NCI-H510A treated with DMSO at 0.1 percent for 48 hours (cell line): ENCODE measurements around the gene S100A1.
A peak's percentile ranks its signal among the peaks of the same experiment; 100 is the strongest.
"Not testable (repeated sequence)": the region's sequence is repeated elsewhere in the genome, so short reads cannot be mapped to it uniquely, and the experiment has no call there.

ENCODE experiments used
- DNase-seq: peaks from one replicate; lab custom pipeline; 2025; lab: John Stamatoyannopoulos, UW

Gene S100A1

DNA sequence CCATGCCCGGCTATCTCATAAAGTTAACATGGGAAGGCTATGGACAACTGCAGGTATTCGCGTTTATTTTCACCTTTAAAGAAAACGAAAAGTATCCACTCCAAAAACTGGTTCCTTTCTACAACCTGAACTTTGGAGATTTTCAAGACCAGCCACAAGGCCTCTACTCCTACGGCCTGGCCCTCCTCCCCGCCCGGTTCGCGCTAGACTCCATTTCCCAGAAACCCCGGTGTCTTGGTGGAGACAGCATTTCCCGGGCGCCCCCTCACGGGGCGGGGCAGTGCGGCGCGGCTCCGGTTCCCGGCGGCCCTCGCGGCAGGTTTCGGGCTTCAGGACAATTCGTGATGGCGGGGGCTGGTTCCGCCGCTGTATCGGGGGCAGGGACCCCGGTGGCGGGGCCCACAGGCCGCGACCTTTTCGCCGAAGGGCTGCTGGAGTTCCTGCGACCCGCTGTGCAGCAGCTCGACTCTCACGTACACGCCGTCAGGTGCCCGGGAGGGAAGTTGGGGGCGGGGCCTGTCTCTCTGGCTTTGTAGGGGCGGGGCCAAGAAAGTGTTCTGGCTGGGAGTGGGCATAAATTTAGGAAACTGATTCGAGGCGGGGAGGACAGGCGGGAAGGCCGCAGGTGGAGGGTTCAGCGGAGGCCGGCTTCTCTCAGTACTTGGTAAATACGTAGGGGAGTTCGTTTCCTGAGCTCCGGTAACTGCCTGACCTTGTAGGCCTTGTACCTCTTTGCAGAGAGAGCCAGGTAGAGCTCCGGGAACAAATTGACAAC is 30.4 kb downstream of the S100A1 start, which contains the start of gene SNAPIN:
TSS of gene SNAPIN (plus strand) at position 304 of the 775 bp plus-strand sequence. CDS start at position 345, 41 bp downstream.
- DNase-seq, result peak; percentile 89

DNA sequence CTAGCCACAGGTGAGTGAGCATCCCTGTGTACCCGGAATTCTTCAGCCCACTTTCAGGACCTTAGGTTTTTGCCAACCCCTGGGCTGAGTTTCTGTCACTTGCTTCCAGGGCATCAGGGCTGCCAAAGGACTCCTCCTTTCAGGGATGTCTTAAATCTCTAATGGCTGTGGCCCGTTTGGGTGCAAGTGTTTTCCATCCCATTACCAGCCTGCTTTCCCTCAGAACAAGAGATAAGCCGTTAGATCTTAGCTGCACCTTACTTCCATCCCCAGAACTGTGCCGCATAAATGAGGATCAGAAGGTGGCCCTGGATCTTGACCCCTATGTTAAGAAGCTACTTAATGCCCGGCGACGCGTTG is 30.9 kb downstream of the S100A1 start:
- no peak for DNase-seq

DNA sequence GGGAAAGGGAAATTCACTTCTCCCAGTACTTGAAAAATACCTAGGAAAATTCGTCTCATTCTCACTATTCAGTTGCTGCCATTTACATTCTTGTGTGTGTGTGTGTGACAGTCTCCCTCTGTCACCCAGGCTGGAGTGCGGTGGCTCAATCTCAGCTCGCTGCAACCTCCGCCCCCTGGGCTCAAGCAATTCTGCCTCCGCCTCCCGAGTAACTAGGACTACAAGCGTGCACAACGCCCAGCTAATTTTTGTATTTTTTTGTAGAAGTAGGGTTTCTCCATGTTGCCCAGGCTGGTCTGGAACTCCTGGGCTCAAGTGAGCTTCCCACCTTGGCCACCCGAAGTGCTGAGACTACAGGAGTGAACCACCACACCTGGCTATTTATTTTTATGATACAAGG is 31.4 kb downstream of the S100A1 start:
- no peak for DNase-seq

DNA sequence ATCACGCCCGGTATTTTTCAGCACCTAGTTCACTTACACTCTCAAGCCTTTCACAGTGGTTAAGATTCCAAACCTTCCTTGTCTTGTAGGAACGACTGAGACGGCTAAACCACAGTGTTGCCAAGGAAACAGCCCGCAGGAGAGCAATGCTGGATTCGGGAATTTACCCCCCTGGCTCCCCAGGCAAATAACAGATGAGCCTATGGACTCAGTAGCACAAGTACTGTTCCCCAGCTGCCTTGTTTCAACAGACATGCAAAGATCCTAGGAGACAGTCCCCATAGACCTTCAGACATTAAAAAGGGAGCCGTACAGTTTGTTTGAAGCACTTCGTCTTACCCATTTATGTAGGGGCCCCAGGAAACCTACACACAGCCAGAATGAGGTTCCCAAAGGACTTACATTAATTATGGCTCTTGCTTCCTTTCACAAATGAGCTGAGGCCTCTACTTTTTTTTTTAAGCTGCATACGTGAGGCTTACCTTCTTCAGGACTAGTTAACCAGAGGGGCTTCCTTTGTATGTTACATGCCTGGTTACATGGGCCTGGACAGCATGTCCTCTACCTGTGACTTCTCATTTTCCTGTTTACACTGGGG is 33.0 kb downstream of the S100A1 start:
- no peak for DNase-seq

DNA sequence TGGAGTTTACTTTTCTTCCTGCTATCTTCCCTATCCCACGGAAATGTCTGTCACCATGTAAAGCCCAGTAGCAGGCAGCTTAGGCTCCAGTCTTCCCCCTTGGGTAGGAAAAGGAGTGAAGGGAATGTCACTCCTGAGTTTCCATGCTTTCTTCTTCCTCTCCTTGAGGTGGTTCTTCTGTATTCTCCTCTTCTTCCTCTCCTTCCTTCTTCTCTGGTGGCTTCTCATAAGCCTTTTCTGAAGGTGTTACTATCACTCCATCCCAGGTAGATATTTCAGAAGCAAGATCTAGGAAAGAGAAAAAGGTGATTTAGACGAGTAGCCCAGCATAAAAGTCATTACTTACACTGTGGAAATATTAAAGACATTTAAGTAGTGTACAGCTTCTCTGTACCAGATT is 34.0 kb downstream of the S100A1 start:
- DNase-seq, result no peak

DNA sequence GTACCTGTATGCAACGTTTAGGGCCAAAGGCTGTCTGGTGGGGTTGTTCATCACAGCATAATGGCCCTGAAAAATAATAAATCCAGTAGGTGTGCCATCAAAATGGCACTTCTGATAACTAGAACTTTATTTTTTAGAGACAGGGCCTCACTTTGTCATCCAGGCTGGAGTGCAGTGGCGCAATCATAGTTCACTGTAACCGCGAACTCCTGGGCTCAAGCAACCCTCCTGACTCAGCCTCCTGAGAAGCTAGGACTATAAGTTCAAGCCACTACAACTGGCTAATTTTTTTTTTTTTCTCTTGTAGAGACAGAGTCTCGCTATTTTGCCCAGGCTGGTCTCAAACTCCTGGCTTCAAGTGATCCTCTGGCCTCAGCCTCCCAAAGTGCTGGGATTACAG is 35.0 kb downstream of the S100A1 start:
- no peak for DNase-seq

DNA sequence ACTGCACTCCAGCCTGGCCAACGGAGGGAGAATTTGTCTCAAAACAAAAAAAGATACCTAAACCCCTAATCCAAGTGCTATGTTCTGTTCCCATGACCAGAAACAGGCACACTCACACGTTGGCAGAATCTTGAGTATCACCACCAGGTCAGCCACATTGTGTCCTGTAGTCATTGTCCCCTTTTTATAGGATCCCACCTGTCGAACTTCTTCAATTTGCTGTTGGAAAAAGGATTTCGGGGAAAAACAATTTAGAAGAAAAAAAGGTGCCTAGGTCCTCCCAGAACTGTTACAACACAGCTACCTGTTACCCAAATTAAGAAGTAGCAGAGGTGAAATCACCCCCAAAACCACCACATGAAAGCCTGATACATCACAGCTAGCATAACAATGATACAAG is 39.2 kb downstream of the S100A1 start:
- DNase-seq, result no peak

DNA sequence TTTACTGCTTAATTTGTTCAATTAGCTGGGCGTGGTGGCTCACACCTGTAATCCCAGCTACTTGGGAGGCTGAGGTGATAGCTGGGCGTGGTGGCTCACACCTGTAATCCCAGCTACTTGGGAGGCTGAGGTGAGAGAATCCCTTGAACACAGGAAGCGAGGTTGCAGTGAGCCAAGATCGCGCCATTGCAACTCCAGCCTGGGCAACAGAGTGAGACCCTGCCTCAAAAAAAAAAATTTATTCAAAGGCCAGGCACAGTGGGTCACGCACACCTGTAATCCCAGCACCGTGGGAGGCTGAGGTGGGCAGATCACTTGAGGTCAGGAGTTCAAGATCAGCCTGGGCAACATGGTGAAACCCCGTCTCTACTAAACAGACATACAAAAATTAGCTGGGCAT is 40.4 kb downstream of the S100A1 start:
- not testable (repeated sequence) for DNase-seq

DNA sequence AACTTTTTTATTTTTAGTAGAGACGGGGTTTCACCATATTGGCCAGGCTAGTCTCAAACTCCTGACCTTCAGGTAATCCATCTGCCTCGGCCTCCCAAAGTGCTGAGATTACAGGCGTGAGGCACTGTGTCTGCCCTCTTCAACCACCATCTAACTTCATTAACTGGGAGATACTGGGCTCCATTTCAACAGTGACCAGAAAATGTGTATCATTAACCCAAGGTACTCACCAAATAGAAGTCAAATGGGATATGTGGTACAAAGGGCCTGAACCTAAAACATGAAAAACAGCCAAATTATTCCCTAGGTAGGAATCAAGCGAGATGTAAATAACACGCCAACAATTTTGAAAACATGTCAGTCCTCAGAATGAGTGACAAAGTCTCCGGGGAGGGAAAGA is 41.4 kb downstream of the S100A1 start:
- no peak for DNase-seq

DNA sequence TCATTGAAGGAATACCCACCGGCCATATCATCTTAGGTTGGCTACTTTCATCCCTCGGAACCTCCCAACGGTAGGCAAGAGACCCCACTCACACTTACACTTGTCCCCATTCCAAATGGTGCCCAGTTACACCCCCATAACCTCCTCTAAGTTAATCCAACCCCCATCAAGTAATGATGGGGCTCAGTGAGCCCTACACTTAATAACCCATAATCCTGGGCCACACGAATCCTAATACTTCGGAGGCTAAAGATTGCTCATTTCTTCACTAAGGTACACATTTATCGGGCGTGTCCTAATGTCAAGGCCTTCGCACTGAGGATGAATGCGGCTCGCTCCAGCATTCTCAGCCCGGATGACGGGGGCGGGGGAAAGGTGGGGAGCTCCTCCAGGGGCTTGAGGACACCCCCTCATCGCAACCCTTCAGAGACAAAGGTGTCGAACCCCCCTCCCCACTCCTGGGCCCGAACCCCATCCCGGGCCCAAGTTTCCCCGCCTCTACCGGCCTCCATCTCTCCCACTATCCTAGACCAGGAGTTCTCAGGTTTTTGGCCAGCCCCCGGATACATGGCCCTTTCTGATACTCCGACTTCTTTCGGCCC is 42.1 kb downstream of the S100A1 start:
- no peak for DNase-seq

DNA sequence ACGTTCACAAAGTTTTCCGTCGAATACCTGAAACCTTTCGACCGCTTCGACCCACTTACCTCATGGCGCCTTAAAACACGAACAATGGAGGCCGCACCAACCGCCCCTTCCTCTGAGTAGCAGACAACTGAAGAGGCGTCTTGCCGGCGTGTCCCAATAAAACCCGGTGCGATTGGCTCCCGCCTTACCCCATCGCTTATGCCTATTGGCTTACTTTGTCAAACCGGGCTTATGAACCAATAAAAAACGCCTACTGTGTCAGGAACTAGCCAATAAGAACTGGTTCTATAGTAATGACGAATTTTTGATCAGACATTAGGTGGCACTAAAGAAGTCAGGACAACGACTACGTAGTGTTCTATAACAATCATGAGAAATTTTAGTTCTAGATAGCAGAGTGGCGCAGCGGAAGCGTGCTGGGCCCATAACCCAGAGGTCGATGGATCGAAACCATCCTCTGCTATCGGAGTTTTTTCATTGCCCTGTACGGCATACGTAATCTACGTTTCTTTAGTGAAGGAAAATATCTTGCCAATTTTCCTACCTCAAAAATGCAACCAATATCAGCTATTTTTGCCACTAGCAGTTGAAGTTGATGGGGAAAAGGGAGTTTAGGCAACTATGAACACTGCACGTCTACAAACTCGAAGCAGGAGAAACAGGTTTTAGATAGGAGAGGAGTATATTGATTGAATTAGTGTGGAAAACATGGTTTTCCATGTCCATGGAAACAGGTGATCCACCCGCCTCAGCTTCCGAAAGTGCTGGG is 42.8 kb downstream of the S100A1 start, which contains the start of gene ILF2:
TSS of gene ILF2 (minus strand) at position 135 of the 769 bp plus-strand sequence. CDS start at position 64, 71 bp downstream.
- peak; percentile 97 for DNase-seq

DNA sequence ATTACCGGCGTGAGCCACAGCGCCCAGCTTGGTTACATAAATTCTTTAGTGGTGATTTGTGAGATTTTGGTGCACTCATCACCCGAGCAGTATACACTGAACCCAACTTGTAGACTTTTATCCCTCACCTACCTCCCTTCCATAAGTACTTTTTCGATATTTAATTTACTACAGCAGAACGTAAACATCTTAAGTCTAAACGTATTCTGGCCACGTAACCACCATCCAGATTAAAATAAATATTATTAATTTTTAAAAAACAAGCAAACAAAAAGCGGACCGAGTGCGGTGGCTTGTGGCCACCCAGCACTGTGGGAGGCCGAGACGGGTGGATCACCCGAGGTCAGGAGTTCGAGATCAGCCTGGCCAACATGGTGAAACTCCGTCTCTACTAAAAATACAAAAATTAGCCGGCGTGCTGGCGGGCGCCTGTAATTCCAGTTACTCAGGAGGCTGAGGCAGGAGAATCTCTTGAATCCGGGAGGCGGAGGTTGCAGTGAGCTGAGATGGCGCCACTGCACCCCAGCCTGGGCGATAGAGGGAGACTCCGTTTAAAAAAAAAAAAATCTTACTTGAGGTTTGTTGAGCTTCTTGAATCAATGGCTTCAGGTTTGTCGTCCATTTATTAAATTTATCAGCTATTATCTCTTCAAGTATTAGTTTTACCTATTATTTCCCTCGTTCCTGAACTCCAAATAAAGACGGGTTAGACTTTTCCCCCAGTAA is 43.6 kb downstream of the S100A1 start:
- peak; percentile 82 for DNase-seq

DNA sequence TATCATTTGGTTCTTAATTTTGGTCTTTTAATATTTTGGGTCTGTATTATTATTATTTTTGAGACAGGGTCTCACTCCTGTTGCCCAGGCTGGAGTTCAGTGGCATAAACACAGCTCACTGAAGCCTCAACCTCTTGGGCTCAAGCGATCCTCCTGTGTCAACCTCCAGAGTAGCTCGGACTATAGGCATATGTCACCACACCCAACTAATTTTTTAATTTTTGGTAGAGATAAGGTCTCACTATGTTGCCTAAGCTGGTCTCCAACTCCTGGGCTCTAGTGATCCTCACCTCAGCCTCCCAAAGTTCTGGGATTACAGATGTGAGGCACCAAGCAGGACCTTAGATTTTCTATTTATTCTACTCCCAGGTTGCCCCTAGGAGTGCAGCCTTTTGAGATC is 45.3 kb downstream of the S100A1 start:
- DNase-seq, result no peak

DNA sequence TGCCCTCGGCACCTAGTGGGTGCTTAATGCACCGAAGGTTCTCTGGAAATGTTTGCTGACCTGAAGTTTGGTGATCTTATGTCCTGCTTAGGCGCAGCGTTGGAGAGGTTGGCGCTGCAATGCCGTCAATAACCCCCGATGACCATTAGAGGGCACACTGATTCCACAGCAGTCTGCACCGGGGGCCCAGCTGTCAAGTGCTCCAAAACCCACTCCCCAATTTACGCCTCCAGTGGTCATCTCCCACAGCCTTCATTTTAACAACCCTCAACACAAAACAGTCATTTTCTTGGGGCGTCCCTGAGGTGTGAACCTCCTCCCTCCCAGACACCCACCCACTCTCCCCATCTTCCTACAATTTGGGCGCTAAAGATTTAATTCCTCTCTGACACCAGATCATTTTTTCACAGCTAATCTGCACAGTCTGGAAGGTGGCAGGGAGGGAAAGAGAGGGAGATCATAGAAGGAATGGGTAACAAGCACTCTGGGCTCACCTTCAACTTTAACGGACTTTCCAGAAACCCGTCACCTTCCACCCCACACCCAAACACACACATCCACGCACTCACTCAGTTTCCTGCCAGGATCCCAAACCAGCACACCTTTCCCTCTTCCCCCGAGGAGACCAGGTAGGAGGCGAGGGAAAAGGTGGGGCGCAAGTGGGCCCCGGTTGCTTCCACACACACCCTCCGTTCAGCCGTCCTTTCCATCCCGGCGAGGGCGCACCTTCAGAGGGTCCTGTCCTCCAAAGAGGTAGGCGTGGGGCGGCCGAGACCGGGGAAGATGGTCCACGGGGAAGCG is 49.7 kb downstream of the S100A1 start:
- DNase-seq, result peak; percentile 10

DNA sequence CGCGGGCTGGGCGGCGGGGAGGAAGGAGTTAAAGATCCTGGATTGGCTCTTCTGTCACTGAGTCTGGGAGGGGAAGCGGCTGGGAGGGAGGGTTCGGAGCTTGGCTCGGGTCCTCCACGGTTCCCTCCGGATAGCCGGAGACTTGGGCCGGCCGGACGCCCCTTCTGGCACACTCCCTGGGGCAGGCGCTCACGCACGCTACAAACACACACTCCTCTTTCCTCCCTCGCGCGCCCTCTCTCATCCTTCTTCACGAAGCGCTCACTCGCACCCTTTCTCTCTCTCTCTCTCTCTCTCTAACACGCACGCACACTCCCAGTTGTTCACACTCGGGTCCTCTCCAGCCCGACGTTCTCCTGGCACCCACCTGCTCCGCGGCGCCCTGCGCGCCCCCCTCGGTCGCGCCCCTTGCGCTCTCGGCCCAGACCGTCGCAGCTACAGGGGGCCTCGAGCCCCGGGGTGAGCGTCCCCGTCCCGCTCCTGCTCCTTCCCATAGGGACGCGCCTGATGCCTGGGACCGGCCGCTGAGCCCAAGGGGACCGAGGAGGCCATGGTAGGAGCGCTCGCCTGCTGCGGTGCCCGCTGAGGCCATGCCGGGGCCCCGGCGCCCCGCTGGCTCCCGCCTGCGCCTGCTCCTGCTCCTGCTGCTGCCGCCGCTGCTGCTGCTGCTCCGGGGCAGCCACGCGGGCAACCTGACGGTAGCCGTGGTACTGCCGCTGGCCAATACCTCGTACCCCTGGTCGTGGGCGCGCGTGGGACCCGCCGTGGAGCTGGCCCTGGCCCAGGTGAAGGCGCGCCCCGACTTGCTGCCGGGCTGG is 50.5 kb downstream of the S100A1 start, which contains the start of gene NPR1:
TSS of gene NPR1 (plus strand) at position 170 of the 818 bp plus-strand sequence. CDS start at position 591, 421 bp downstream.
- peak; percentile 10 for DNase-seq

DNA sequence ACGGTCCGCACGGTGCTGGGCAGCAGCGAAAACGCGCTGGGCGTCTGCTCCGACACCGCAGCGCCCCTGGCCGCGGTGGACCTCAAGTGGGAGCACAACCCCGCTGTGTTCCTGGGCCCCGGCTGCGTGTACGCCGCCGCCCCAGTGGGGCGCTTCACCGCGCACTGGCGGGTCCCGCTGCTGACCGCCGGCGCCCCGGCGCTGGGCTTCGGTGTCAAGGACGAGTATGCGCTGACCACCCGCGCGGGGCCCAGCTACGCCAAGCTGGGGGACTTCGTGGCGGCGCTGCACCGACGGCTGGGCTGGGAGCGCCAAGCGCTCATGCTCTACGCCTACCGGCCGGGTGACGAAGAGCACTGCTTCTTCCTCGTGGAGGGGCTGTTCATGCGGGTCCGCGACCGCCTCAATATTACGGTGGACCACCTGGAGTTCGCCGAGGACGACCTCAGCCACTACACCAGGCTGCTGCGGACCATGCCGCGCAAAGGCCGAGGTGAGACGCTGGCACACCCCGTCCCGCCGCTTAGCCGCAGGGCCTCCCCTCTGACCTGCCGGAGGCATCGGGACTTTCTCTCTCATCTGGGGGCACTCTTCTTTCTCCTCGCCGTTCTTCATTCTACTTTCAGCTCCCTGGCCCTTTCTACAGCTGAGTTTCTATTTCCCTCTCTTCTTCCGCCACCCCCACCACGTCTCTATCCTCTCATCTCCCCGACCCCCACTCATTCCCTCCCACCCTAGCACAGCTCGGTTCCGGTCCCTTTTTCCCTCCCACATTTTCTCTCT is 51.3 kb downstream of the S100A1 start:
- no peak for DNase-seq

DNA sequence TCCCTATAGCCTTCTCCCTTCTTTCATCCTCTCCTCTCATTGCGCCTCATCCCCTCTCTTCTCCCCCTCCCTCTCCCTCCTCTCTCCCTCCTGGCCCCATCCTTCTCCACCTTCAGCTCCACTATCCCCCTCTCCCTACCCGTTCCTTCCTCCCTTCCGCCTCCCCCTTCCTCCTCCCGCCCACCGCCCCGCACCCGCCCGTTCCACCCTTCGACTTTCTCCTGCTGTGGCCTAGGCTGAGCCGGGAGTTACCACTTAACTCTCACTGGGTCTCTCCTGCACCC is 51.8 kb downstream of the S100A1 start:
- DNase-seq, result no peak
